Activated CD4-positive, alpha-beta T cell treated with anti-CD3 and anti-CD28 coated beads, Interleukin-2, amount 10 ng/mL, durations not matched to agents 24 days and 14 days (primary cell): ENCODE data around the gene TMEM131L. TPM values are rescaled to one million over a fixed set of nuclear protein-coding genes. Genes with fewer than 3 reads are reported as not detected.
"Not testable (repeated sequence)": the region's sequence is repeated elsewhere in the genome, so short reads cannot be mapped to it uniquely, and the experiment has no call there.

Experiments used
- DNase-seq: peaks from one replicate; pipeline ENCODE4 v3.0.0; 2022
- H3K27ac Mint-ChIP-seq: one replicate; pipeline ENCODE4 v1.8.0; 2022; ENCODE audit warnings: mild to moderate bottlenecking, mixed read lengths
- H3K27me3 Mint-ChIP-seq: one replicate; pipeline ENCODE4 v1.8.0; 2022; ENCODE audit warnings: mixed read lengths
- H3K36me3 Mint-ChIP-seq: one replicate; pipeline ENCODE4 v1.8.0; 2022; ENCODE audit warnings: low read depth, mild to moderate bottlenecking, mixed read lengths
- H3K4me1 Mint-ChIP-seq: one replicate; pipeline ENCODE4 v1.8.0; 2021; ENCODE audit warnings: mixed read lengths
- H3K4me3 Mint-ChIP-seq: one replicate; pipeline ENCODE4 v1.8.0; 2022; ENCODE audit warnings: mild to moderate bottlenecking, moderate library complexity, mixed read lengths
- H3K9me3 Mint-ChIP-seq: one replicate; pipeline ENCODE4 v1.8.0; 2021; ENCODE audit warnings: mixed read lengths
- intact Hi-C: fragments of 100-400 bp; cut with micrococcal nuclease; formaldehyde crosslinking; loops from one replicate; pipeline ENCODE4 v1.15.1; 2023
- total RNA-seq: library from RNA; stranded (reverse); gene quantifications from 2 replicates; pipeline ENCODE4 v1.2.3, GENCODE V29; 2022

Gene TMEM131L
- total RNA-seq, 1 donor from 2014 or later = 40.6 TPM

- H3K4me3 Mint-ChIP-seq = peak overlapping the region; percentile 83
- peak overlapping the region; percentile 91 for H3K27ac Mint-ChIP-seq
- no peaks in the 10 kb centered on the region for H3K9me3 Mint-ChIP-seq
- no peaks in the 10 kb centered on the region for H3K36me3 Mint-ChIP-seq
- peaks cover 1% of the 10 kb centered on the region for H3K27me3 Mint-ChIP-seq
- DNase-seq = no peak
- H3K4me1 Mint-ChIP-seq = peaks cover 47% of the 10 kb centered on the region
- intact Hi-C loops = loop anchor here (1.0 to 10.0 kb wide), 8 partner anchors 34 to 279 kb away; no protein-coding TSS in a partner anchor
Observed at GRCh38 chr4:153433754-153434105, 32.4 kb upstream of the TMEM131L start.

DNA sequence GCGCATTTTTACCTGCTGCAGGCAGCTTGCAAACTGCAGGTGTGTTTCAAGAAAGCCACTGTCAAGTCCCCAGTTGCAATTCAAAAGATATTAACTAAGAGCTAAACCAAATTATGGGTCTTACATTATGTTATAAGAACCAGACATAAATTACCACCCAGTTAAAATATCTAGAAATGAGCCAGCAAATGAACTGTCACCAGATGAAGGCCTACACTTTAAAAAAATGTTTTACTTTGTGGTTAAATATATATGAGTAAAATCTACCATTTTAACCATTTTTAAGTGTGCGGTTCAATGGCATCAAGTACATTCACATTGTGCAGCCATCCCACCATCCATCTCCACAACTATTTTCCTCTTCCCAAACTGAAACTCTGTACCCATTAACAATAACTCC, 32.0 kb upstream of the TMEM131L start:
- Mint-ChIP-seq H3K9me3 (no peaks in the 10 kb centered on the region), H3K27ac (peak overlapping the region; percentile 91), H3K27me3 (peaks cover 1% of the 10 kb centered on the region), H3K4me3 (peak overlapping the region; percentile 83), H3K36me3 (no peaks in the 10 kb centered on the region), H3K4me1 (peaks cover 47% of the 10 kb centered on the region)
- intact Hi-C loops = loop anchor here (1.0 to 10.0 kb wide), 2 partner anchors 89 to 279 kb away; no protein-coding TSS in a partner anchor
- DNase-seq = no peak

GRCh38 chr4:153438916-153439756, 27.0 kb upstream of the TMEM131L start:
- no peaks in the 10 kb centered on the region for H3K9me3 Mint-ChIP-seq
- no peaks in the 10 kb centered on the region for H3K36me3 Mint-ChIP-seq
- H3K27ac Mint-ChIP-seq = peak overlapping the region; percentile 75
- H3K4me1 Mint-ChIP-seq = peaks cover 27% of the 10 kb centered on the region
- intact Hi-C loops = loop anchor here (1.0 to 10.0 kb wide), 4 partner anchors 11 to 284 kb away; no protein-coding TSS in a partner anchor
- peak overlapping the region; percentile 80 for H3K4me3 Mint-ChIP-seq
- H3K27me3 Mint-ChIP-seq = peaks cover 3% of the 10 kb centered on the region
- DNase-seq = peak; percentile 76

DNA sequence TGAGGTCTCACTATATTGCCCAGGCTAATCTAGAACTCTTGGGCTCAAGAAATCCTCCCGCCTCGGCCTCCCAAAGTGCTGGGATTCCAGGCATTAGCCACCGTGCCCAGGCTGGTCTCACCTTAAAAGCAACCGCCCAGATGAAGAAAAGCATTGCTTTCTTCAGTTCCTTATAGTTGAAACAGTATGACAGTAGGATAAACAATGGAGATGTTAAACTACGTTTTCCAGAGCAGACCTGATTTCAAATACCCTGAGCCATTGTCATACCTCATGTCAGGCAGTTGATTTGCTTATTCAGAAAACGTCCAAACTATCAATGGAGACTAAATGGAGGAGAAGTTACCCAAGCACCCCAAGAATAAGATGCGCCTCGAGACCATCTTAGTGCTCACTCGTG, 26.3 kb upstream of the TMEM131L start:
- H3K27me3 Mint-ChIP-seq = peaks cover 3% of the 10 kb centered on the region
- H3K9me3 Mint-ChIP-seq = no peaks in the 10 kb centered on the region
- H3K36me3 Mint-ChIP-seq = no peaks in the 10 kb centered on the region
- H3K27ac Mint-ChIP-seq = no peak overlapping the region
- DNase-seq = no peak
- H3K4me1 Mint-ChIP-seq = peaks cover 22% of the 10 kb centered on the region
- no peak overlapping the region for H3K4me3 Mint-ChIP-seq
- intact Hi-C loops = loop anchor here (1.0 to 10.0 kb wide), 4 partner anchors 10 to 285 kb away; no protein-coding TSS in a partner anchor

DNA sequence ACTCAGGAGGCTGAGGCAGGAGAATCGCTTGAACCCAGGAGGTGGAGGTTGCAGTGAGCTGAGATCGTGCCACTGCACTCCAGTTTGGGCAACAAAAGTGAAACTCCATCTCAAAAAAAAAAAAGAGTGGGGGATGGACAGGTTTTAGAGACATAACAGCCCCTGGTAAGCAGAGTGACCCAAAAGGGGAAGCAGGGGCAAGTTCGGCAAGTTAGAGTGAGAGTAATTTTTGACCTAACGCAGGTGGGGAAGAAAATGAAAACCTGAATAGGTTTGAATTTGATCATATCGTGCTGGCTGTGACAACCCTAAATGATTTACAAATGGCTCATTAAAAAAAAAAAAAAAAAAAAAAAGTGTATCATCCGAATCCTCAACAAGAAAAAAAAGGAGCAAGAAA, 25.7 kb upstream of the TMEM131L start:
- Mint-ChIP-seq H3K4me1 (peaks cover 22% of the 10 kb centered on the region), H3K4me3 (no peak overlapping the region), H3K27ac (no peak overlapping the region), H3K27me3 (peaks cover 3% of the 10 kb centered on the region), H3K36me3 (no peaks in the 10 kb centered on the region), H3K9me3 (no peaks in the 10 kb centered on the region)
- DNase-seq = no peak
- intact Hi-C loops = no loop called here

GRCh38 chr4:153447175-153447905, 18.8 kb upstream of the TMEM131L start:
- H3K36me3 Mint-ChIP-seq = no peaks in the 10 kb centered on the region
- intact Hi-C loops = no loop called here

DNA sequence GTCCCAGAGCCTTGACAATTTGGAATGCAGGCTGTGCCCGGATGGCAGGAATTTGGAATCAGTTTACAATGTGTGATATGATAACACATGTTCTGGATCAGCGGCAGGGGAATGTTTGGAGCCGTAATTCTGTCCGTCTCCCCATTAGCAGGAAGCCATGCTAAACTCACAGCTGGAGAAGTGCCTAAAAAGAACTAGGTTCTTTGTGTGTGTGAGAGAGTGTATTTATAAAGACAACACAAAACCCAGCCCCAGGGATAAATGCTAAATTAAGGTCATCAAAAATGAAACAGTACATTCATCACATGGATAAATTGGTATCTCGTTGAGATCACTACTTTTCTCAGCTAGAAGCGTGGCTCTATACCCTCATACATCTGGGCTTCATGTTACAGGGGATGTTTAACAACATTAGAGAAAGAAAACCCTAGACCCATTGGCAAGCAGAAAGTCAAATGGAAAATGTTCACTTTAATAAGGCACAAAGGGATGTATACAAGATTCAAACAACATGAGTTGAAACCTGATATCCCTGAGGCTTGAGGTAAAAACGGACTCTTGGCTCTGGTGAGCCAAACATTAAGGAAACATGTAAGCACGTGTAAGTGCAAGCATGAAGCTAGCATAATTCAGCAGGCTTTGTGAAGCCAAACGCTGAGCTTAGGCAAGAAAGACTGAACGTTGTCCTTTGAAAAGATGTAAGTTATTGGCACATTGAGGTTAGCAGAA, 18.0 kb upstream of the TMEM131L start:
- Mint-ChIP-seq H3K9me3 (no peaks in the 10 kb centered on the region), H3K4me3 (no peak overlapping the region), H3K36me3 (no peaks in the 10 kb centered on the region), H3K27ac (no peak overlapping the region), H3K4me1 (peaks cover 14% of the 10 kb centered on the region), H3K27me3 (no peaks in the 10 kb centered on the region)
- intact Hi-C loops = no loop called here
- no peak for DNase-seq

More at GRCh38 chr4:153447175-153447905, 18.8 kb upstream of the TMEM131L start:
- no peak overlapping the region for H3K4me3 Mint-ChIP-seq
- no peak overlapping the region for H3K27ac Mint-ChIP-seq
- H3K27me3 Mint-ChIP-seq = no peaks in the 10 kb centered on the region
- peaks cover 11% of the 10 kb centered on the region for H3K4me1 Mint-ChIP-seq
- no peaks in the 10 kb centered on the region for H3K9me3 Mint-ChIP-seq
- no peak for DNase-seq

- no peak for DNase-seq
- intact Hi-C loops = no loop called here
- no peaks in the 10 kb centered on the region for H3K27me3 Mint-ChIP-seq
- H3K36me3 Mint-ChIP-seq = no peaks in the 10 kb centered on the region
- peaks cover 16% of the 10 kb centered on the region for H3K4me1 Mint-ChIP-seq
- H3K9me3 Mint-ChIP-seq = no peaks in the 10 kb centered on the region
- H3K27ac Mint-ChIP-seq = no peak overlapping the region
- H3K4me3 Mint-ChIP-seq = no peak overlapping the region
Observed at GRCh38 chr4:153449338-153449737, 16.8 kb upstream of the TMEM131L start.

DNA sequence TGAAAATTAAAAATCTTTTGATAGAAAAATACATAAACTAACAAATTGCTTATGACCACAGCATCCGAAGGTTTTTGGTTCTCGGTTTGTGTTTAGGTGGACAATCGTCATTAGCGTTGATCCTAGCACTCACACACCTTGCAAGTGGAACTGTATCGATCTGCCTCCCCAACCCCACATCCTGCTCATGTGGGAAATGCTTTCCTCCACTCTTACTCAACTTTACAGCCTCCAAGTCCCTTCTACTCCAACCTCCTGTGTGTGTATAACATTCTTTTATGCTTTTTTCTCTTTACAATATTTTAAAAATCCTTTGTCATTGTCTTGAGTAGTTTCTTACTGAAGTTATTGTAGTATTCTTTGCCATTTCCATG, 15.6 kb upstream of the TMEM131L start:
- no peaks in the 10 kb centered on the region for H3K36me3 Mint-ChIP-seq
- intact Hi-C loops = loop anchor here (1.0 kb wide), 1 partner anchor 11 kb away; no protein-coding TSS in a partner anchor
- H3K27me3 Mint-ChIP-seq = no peaks in the 10 kb centered on the region
- H3K4me3 Mint-ChIP-seq = peak overlapping the region; percentile 49
- peak; percentile 74 for DNase-seq
- H3K9me3 Mint-ChIP-seq = no peaks in the 10 kb centered on the region
- peaks cover 16% of the 10 kb centered on the region for H3K4me1 Mint-ChIP-seq
- H3K27ac Mint-ChIP-seq = peak overlapping the region; percentile 89

DNA sequence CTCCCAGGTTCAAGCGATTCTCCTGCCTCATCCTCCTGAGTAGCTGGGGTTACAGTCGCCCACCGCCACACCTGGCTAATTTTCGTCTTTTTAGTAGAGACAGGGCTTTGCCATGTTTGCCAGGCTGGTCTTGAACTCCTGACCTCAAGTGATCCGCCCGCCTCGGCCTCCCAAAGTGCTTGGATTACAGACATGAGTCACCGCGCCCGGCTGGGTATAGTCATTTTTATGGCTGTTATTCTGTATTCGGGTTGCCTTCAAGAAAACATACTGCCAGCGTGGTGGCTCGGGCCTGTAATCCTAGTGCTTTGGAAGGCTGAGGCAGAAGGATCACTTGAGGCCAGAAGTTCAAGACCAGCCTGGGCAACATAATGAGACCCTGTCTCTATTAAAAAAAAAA, 15.0 kb upstream of the TMEM131L start:
- H3K27me3 Mint-ChIP-seq, intact Hi-C loops, H3K9me3 Mint-ChIP-seq, H3K27ac Mint-ChIP-seq, DNase-seq, H3K36me3 Mint-ChIP-seq, H3K4me3 Mint-ChIP-seq: not testable (repeated sequence)
- peaks cover 16% of the 10 kb centered on the region for H3K4me1 Mint-ChIP-seq

- peaks cover 15% of the 10 kb centered on the region for H3K4me1 Mint-ChIP-seq
- H3K27me3 Mint-ChIP-seq = no peaks in the 10 kb centered on the region
- H3K4me3 Mint-ChIP-seq = no peak overlapping the region
- no peaks in the 10 kb centered on the region for H3K9me3 Mint-ChIP-seq
- peak overlapping the region; percentile 35 for H3K27ac Mint-ChIP-seq
- intact Hi-C loops = no loop called here
- no peaks in the 10 kb centered on the region for H3K36me3 Mint-ChIP-seq
- no peak for DNase-seq
Observed at GRCh38 chr4:153451911-153452657, 14.1 kb upstream of the TMEM131L start.

DNA sequence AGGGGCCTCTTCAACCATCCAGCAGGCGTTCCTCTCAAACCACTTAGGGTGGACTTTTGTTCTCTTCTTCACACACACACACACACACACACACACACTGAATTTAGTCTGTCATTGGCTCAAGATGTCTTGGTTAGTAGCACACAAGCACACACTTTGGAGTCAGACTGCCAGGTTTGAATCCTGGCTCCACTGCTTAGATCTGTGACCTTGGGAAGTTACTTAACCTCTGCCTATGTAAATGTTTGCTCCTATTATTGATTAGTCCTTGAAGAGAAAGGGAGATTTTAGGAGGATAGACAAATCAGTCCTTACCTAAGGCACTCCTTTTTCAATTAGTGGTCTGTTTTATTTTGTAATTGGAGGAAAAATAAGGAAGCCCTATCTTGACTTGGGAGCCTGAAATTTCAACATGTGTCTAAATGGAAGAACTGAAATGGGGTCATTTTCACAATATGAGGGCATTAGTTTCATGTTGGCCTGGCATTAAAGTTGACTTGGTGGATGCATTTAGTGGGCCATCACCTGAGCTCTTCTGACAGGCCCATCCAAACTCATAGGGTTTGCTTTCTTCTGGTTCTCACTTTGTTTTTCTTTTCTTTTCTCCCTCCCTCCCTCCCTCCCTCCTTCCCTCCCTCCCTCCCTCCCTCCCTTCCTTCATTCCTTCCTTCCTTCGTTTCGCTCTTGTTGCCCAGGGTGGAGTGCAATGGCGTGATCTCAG, 13.3 kb upstream of the TMEM131L start:
- DNase-seq = no peak
- Mint-ChIP-seq H3K27me3 (no peaks in the 10 kb centered on the region), H3K9me3 (no peaks in the 10 kb centered on the region), H3K36me3 (no peaks in the 10 kb centered on the region), H3K4me3 (no peak overlapping the region), H3K4me1 (peaks cover 15% of the 10 kb centered on the region), H3K27ac (no peak overlapping the region)
- intact Hi-C loops = no loop called here

- DNase-seq = no peak
- no peak overlapping the region for H3K27ac Mint-ChIP-seq
- H3K9me3 Mint-ChIP-seq = no peaks in the 10 kb centered on the region
- intact Hi-C loops = no loop called here
- no peaks in the 10 kb centered on the region for H3K27me3 Mint-ChIP-seq
- H3K36me3 Mint-ChIP-seq = no peaks in the 10 kb centered on the region
- peaks cover 15% of the 10 kb centered on the region for H3K4me1 Mint-ChIP-seq
- no peak overlapping the region for H3K4me3 Mint-ChIP-seq
Observed at GRCh38 chr4:153453402-153453801, 12.8 kb upstream of the TMEM131L start.
